ENCODE measurements around the gene PLCE1.

The PLCE1 gene

DNA sequence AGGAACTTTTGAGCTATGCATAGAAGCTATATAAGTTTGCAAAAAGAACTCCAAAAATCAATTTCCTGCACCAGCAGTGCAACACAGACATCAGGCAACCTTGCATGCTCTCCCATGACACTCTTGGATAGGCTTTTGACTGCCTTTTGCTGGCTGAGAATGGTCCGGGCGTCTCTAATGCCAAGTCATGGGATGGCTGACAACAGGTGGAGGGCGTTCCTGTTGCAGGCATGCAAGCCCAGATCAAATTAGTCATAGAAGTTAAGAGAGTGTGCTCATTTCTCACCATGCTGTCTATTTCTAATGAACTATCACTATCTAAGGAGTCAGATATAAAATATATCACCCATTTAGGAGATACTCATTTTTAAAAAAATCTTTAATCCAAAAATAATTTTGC is 8.4 kb downstream of the PLCE1 start:
- Histone ChIP-seq H3K36me3 (ENCODE audit: control insufficient read depth in 2 of 2, insufficient read depth in 2 of 2, low read length in 2 of 2) (peaks cover 0 to 3% of the 10 kb centered on the region in 2 donors), H3K9ac (ENCODE audit: low read depth in 1 of 2, low read length in 2 of 2) (no peak overlapping the region), H3K27ac (ENCODE audit: low read depth in 2 of 2, low read length in 2 of 2) (no peak overlapping the region), H3K4me1 (ENCODE audit: control insufficient read depth in 2 of 2, insufficient read depth in 2 of 2, low read length in 2 of 2) (peaks cover 30 to 37% of the 10 kb centered on the region in 2 donors), H3K4me3 (ENCODE audit: low read length in 2 of 2) (no peak overlapping the region), H3K27me3 (ENCODE audit: control insufficient read depth in 2 of 2, insufficient read depth in 2 of 2, low read length in 2 of 2) (no peaks in the 10 kb centered on the region), H3K9me3 (ENCODE audit: control insufficient read depth in 2 of 2, low read length in 2 of 2) (no peaks in the 10 kb centered on the region)

DNA sequence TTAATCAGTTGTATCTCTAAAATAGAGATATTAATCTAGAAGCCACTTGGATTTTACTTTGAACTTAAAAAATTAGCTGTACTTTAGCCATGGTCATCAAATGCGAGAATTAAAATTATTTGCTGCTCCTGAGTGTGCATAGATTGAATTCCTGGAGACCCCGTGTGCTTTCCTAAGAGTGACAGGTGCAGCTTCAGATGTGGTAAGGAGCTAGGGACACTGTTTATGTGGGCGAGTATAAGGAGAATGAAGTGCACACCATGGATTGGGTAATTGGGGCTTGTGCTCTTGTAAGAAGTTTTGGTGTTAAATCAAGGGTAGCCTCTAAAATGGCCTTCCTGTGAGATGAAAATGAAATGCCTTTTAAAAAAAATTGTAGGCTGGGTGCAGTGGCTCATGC is 9.8 kb downstream of the PLCE1 start:
- Histone ChIP-seq H3K4me3 (ENCODE audit: low read length in 2 of 2) (no peak overlapping the region), H3K27ac (ENCODE audit: low read depth in 2 of 2, low read length in 2 of 2) (no peak overlapping the region), H3K9ac (ENCODE audit: low read depth in 1 of 2, low read length in 2 of 2) (no peak overlapping the region), H3K9me3 (ENCODE audit: control insufficient read depth in 2 of 2, low read length in 2 of 2) (no peaks in the 10 kb centered on the region), H3K36me3 (ENCODE audit: control insufficient read depth in 2 of 2, insufficient read depth in 2 of 2, low read length in 2 of 2) (peaks cover 0 to 3% of the 10 kb centered on the region in 2 donors), H3K4me1 (ENCODE audit: control insufficient read depth in 2 of 2, insufficient read depth in 2 of 2, low read length in 2 of 2) (peaks cover 32 to 37% of the 10 kb centered on the region in 2 donors), H3K27me3 (ENCODE audit: control insufficient read depth in 2 of 2, insufficient read depth in 2 of 2, low read length in 2 of 2) (no peaks in the 10 kb centered on the region)

DNA sequence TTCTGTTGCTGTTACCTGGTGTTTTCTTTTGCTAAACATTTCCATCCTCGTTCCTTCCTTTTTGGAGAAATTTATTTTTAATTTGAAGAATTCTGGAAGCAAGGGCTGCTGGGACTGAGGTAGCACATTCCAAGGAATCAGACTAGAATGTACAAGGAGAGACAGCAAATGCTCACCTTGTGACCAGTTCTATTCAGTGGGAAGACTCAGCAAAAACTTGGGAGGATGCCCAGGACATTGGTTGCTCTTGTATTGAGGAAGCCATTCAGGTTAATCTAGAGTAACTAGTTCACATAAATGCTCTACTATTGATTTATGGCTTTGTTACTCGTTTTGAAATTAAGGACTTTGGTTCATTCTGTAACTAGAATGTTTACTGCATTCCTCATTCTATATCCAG is 11.3 kb downstream of the PLCE1 start:
- peaks cover 29 to 37% of the 10 kb centered on the region in 2 donors for H3K4me1 ChIP-seq (ENCODE audit: control insufficient read depth in 2 of 2, insufficient read depth in 2 of 2, low read length in 2 of 2)
- H3K27ac ChIP-seq (ENCODE audit: low read depth in 2 of 2, low read length in 2 of 2) = peak overlapping the region; percentile 72 to 92
- H3K4me3 ChIP-seq (ENCODE audit: low read length in 2 of 2) = no peak overlapping the region

GRCh38 chr10:94006591-94007550 is 13.1 kb downstream of the PLCE1 start:
- peak overlapping the region; percentile 80 to 92 for H3K27ac ChIP-seq (ENCODE audit: low read depth in 2 of 2, low read length in 2 of 2)
- peak overlapping the region; percentile 2 to 11 for H3K4me3 ChIP-seq (ENCODE audit: low read length in 2 of 2)
- H3K4me1 ChIP-seq (ENCODE audit: control insufficient read depth in 2 of 2, insufficient read depth in 2 of 2, low read length in 2 of 2) = peaks cover 23 to 33% of the 10 kb centered on the region in 2 donors
- peaks cover 0 to 7% of the 10 kb centered on the region in 2 donors for H3K36me3 ChIP-seq (ENCODE audit: control insufficient read depth in 2 of 2, insufficient read depth in 2 of 2, low read length in 2 of 2)
- peak overlapping the region; percentile 1 to 54 for H3K9ac ChIP-seq (ENCODE audit: low read depth in 1 of 2, low read length in 2 of 2)
- H3K27me3 ChIP-seq (ENCODE audit: control insufficient read depth in 2 of 2, insufficient read depth in 2 of 2, low read length in 2 of 2) = no peaks in the 10 kb centered on the region
- no peaks in the 10 kb centered on the region for H3K9me3 ChIP-seq (ENCODE audit: control insufficient read depth in 2 of 2, low read length in 2 of 2)

More for the DNA sequence above, 11.3 kb downstream of the PLCE1 start:
- Histone ChIP-seq H3K9ac (ENCODE audit: low read depth in 1 of 2, low read length in 2 of 2) (no peak overlapping the region), H3K36me3 (ENCODE audit: control insufficient read depth in 2 of 2, insufficient read depth in 2 of 2, low read length in 2 of 2) (peaks cover 0 to 6% of the 10 kb centered on the region in 2 donors), H3K27me3 (ENCODE audit: control insufficient read depth in 2 of 2, insufficient read depth in 2 of 2, low read length in 2 of 2) (no peaks in the 10 kb centered on the region), H3K9me3 (ENCODE audit: control insufficient read depth in 2 of 2, low read length in 2 of 2) (no peaks in the 10 kb centered on the region)

- H3K27me3 ChIP-seq (ENCODE audit: control insufficient read depth in 2 of 2, insufficient read depth in 2 of 2, low read length in 2 of 2) = no peaks in the 10 kb centered on the region
- H3K4me1 ChIP-seq (ENCODE audit: control insufficient read depth in 2 of 2, insufficient read depth in 2 of 2, low read length in 2 of 2) = peaks cover 26 to 33% of the 10 kb centered on the region in 2 donors
- H3K9ac ChIP-seq (ENCODE audit: low read depth in 1 of 2, low read length in 2 of 2) = no peak overlapping the region
- H3K27ac ChIP-seq (ENCODE audit: low read depth in 2 of 2, low read length in 2 of 2) = no peak overlapping the region
- no peaks in the 10 kb centered on the region for H3K9me3 ChIP-seq (ENCODE audit: control insufficient read depth in 2 of 2, low read length in 2 of 2)
- H3K4me3 ChIP-seq (ENCODE audit: low read length in 2 of 2) = no peak overlapping the region
- peaks cover 2 to 7% of the 10 kb centered on the region in 2 donors for H3K36me3 ChIP-seq (ENCODE audit: control insufficient read depth in 2 of 2, insufficient read depth in 2 of 2, low read length in 2 of 2)
Measured at GRCh38 chr10:94008526-94008925, 14.8 kb downstream of the PLCE1 start.

GRCh38 chr10:94010116-94010515 is 16.4 kb downstream of the PLCE1 start:
- Histone ChIP-seq H3K9ac (ENCODE audit: low read depth in 1 of 2, low read length in 2 of 2) (no peak overlapping the region), H3K4me3 (ENCODE audit: low read length in 2 of 2) (no peak overlapping the region), H3K27ac (ENCODE audit: low read depth in 2 of 2, low read length in 2 of 2) (no peak overlapping the region), H3K36me3 (ENCODE audit: control insufficient read depth in 2 of 2, insufficient read depth in 2 of 2, low read length in 2 of 2) (peaks cover 2 to 7% of the 10 kb centered on the region in 2 donors), H3K27me3 (ENCODE audit: control insufficient read depth in 2 of 2, insufficient read depth in 2 of 2, low read length in 2 of 2) (no peaks in the 10 kb centered on the region), H3K9me3 (ENCODE audit: control insufficient read depth in 2 of 2, low read length in 2 of 2) (no peaks in the 10 kb centered on the region), H3K4me1 (ENCODE audit: control insufficient read depth in 2 of 2, insufficient read depth in 2 of 2, low read length in 2 of 2) (peaks cover 17 to 23% of the 10 kb centered on the region in 2 donors)

- no peak overlapping the region for H3K27ac ChIP-seq (ENCODE audit: low read depth in 2 of 2, low read length in 2 of 2)
- H3K27me3 ChIP-seq (ENCODE audit: control insufficient read depth in 2 of 2, insufficient read depth in 2 of 2, low read length in 2 of 2) = no peaks in the 10 kb centered on the region
- peaks cover 2 to 4% of the 10 kb centered on the region in 2 donors for H3K36me3 ChIP-seq (ENCODE audit: control insufficient read depth in 2 of 2, insufficient read depth in 2 of 2, low read length in 2 of 2)
- no peak overlapping the region for H3K4me3 ChIP-seq (ENCODE audit: low read length in 2 of 2)
- peaks cover 12 to 15% of the 10 kb centered on the region in 2 donors for H3K4me1 ChIP-seq (ENCODE audit: control insufficient read depth in 2 of 2, insufficient read depth in 2 of 2, low read length in 2 of 2)
- H3K9me3 ChIP-seq (ENCODE audit: control insufficient read depth in 2 of 2, low read length in 2 of 2) = no peaks in the 10 kb centered on the region
- H3K9ac ChIP-seq (ENCODE audit: low read depth in 1 of 2, low read length in 2 of 2) = no peak overlapping the region
Measured at GRCh38 chr10:94010886-94011285, 17.2 kb downstream of the PLCE1 start.

GRCh38 chr10:94011296-94011695 is 17.6 kb downstream of the PLCE1 start:
- no peak overlapping the region for H3K9ac ChIP-seq (ENCODE audit: low read depth in 1 of 2, low read length in 2 of 2)
- H3K4me1 ChIP-seq (ENCODE audit: control insufficient read depth in 2 of 2, insufficient read depth in 2 of 2, low read length in 2 of 2) = peaks cover 11 to 12% of the 10 kb centered on the region in 2 donors
- no peak overlapping the region for H3K4me3 ChIP-seq (ENCODE audit: low read length in 2 of 2)
- H3K27me3 ChIP-seq (ENCODE audit: control insufficient read depth in 2 of 2, insufficient read depth in 2 of 2, low read length in 2 of 2) = no peaks in the 10 kb centered on the region
- no peak overlapping the region for H3K27ac ChIP-seq (ENCODE audit: low read depth in 2 of 2, low read length in 2 of 2)
- H3K9me3 ChIP-seq (ENCODE audit: control insufficient read depth in 2 of 2, low read length in 2 of 2) = no peaks in the 10 kb centered on the region
- H3K36me3 ChIP-seq (ENCODE audit: control insufficient read depth in 2 of 2, insufficient read depth in 2 of 2, low read length in 2 of 2) = peaks cover 2 to 4% of the 10 kb centered on the region in 2 donors

DNA sequence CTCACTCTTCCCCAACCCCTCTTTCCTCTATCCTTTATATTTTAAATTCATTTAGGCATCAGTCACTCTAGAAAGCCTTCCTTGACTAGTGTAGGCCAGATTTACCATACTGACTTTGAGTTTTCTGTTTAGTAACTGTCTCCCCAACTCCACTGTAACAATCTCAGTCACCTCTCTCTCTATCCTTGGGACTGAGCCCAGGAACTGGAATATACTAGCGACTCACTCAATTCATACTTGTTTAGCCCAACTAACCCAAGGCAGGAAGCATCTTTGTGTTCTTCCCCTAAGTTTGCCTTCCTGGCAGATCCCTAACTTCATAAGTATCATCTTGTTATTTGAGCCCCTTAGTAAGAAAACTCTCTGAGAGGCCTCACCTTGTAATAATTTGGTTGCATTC is 19.1 kb downstream of the PLCE1 start:
- H3K27ac ChIP-seq (ENCODE audit: low read depth in 2 of 2, low read length in 2 of 2) = no peak overlapping the region

DNA sequence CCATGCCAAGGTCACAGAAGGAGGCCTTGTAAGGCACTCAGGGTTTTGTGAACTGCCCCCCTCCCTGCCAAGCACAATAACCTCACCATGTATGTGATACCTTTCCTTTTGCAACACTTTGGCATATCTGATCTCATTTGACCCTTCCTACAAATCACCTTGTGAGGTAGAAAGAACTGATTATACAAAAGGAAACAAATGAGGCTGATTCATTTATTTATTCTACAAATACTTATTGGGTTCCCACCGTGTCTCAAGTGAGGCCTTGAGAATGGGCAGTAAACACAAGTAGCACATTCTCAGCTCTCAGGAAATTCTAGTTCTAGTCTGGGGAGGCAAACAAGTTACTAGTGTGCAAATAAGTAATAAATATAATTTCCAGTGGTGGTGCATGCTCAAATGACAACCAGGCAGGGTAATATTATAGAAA is 19.6 kb downstream of the PLCE1 start:
- Histone ChIP-seq H3K36me3 (ENCODE audit: control insufficient read depth in 2 of 2, insufficient read depth in 2 of 2, low read length in 2 of 2) (peaks cover 2 to 4% of the 10 kb centered on the region in 2 donors), H3K27me3 (ENCODE audit: control insufficient read depth in 2 of 2, insufficient read depth in 2 of 2, low read length in 2 of 2) (peaks cover 0 to 2% of the 10 kb centered on the region in 2 donors), H3K4me3 (ENCODE audit: low read length in 2 of 2) (no peak overlapping the region), H3K9me3 (ENCODE audit: control insufficient read depth in 2 of 2, low read length in 2 of 2) (no peaks in the 10 kb centered on the region), H3K9ac (ENCODE audit: low read depth in 1 of 2, low read length in 2 of 2) (no peak overlapping the region), H3K27ac (ENCODE audit: low read depth in 2 of 2, low read length in 2 of 2) (no peak overlapping the region), H3K4me1 (ENCODE audit: control insufficient read depth in 2 of 2, insufficient read depth in 2 of 2, low read length in 2 of 2) (peaks cover 3 to 6% of the 10 kb centered on the region in 2 donors)

More for the DNA sequence above, 19.1 kb downstream of the PLCE1 start:
- H3K27me3 ChIP-seq (ENCODE audit: control insufficient read depth in 2 of 2, insufficient read depth in 2 of 2, low read length in 2 of 2) = no peaks in the 10 kb centered on the region
- no peak overlapping the region for H3K9ac ChIP-seq (ENCODE audit: low read depth in 1 of 2, low read length in 2 of 2)
- H3K4me3 ChIP-seq (ENCODE audit: low read length in 2 of 2) = no peak overlapping the region
- H3K9me3 ChIP-seq (ENCODE audit: control insufficient read depth in 2 of 2, low read length in 2 of 2) = no peaks in the 10 kb centered on the region
- H3K4me1 ChIP-seq (ENCODE audit: control insufficient read depth in 2 of 2, insufficient read depth in 2 of 2, low read length in 2 of 2) = peaks cover 5% of the 10 kb centered on the region in 2 donors
- H3K36me3 ChIP-seq (ENCODE audit: control insufficient read depth in 2 of 2, insufficient read depth in 2 of 2, low read length in 2 of 2) = peaks cover 2 to 4% of the 10 kb centered on the region in 2 donors

Data from mucosa of rectum (tissue), 2 donors.